ENCODE measurements around the gene MYOG. TPM values are rescaled to one million over a fixed set of nuclear protein-coding genes. Genes with fewer than 3 reads are reported as not detected.
A peak's percentile ranks its signal among the peaks of the same experiment; 100 is the strongest.

The MYOG gene
- total and polyA plus RNA-seq, 12 donors, result 0.11 TPM; not detected in 11

DNA sequence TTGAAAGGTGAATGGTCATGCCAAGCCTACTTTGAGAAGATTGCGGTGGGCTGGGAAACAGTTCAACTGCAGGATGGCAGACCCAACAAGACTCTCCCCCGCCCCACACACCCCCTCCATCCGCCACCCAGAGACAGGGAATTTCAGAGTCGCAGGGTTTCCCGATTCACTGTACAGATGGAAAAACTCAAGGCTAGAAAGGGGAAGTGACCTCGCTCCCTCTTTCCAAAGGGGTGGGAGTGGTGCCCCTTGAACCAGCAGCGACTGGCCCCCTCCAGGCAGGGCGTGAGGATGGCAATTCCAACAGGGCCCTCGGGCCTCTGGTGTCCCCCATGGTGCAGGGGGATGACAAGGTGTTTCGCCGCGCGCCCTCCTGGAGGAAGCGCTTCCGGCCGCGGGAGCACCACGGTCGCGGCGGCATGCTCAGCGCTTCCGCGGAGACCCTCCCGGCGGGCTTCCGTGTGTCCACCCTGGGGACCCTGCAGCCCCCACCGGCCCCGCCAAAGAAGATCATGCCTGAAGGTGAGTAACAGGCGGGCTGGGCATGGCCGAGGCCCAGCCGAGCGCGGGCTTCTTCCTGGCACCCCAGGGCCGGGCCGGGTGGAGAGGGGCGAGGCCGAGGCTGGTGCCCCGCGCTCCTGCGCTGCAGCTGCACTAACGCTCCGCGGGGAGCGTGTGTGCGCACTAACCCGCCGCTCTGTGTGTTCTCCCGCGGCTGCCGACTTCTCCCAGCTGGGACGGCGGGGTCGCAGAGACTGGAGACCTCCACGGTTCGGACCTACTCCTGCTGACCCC lies 10.4 kb downstream of the MYOG start:
- DNase-seq, result no peak
- Histone ChIP-seq H3K4me3 (peak overlapping the region in 1 of 4 donors; percentile 45), H3K4me1 (replicated peaks in 1 of 2) (peaks cover 0 to 7% of the 10 kb centered on the region in 2 donors), H3K27ac (no peak overlapping the region), H3K9me3 (replicated peaks in 1 of 3) (no peaks in the 10 kb centered on the region), H3K36me3 (replicated peaks in 1 of 2) (no peaks in the 10 kb centered on the region), H3K27me3 (peaks cover 9% of the 10 kb centered on the region)
- 7 to 27% (median 20%) methylated on average over 8 to 56 of the region's 56 CpGs for WGBS, 4 donors
- TF ChIP-seq, protein P1, sequence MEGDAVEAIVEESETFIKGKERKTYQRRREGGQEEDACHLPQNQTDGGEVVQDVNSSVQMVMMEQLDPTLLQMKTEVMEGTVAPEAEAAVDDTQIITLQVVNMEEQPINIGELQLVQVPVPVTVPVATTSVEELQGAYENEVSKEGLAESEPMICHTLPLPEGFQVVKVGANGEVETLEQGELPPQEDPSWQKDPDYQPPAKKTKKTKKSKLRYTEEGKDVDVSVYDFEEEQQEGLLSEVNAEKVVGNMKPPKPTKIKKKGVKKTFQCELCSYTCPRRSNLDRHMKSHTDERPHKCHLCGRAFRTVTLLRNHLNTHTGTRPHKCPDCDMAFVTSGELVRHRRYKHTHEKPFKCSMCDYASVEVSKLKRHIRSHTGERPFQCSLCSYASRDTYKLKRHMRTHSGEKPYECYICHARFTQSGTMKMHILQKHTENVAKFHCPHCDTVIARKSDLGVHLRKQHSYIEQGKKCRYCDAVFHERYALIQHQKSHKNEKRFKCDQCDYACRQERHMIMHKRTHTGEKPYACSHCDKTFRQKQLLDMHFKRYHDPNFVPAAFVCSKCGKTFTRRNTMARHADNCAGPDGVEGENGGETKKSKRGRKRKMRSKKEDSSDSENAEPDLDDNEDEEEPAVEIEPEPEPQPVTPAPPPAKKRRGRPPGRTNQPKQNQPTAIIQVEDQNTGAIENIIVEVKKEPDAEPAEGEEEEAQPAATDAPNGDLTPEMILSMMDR (IDR thresholded peaks at IDR 0.05), result no peak
- TF ChIP-seq POLR2A (IDR thresholded peaks at IDR 0.05), result no peak
- intact Hi-C loops (cut with DNase I), result no loop called here

DNA sequence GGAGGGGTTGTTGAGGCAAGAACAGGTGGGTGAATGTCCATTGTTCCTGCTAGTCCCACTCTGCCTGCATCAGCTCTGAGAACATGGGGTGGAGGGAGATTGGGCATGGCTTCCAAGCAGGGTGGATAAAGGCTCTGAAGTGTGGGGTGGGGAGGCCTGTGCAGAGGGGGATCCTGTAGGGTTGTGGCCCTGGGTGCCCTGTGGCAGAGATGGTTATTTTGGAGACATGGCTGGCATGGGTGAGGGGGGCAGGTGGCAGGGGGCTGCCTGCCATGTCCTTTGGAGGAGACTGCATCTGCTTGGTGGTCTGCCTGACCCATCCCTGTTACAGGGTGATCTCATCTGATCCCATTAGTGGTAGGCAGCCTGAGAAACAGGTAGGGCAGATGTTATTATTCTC lies 11.2 kb downstream of the MYOG start:
- no peak for DNase-seq
- no peak overlapping the region for H3K4me3 ChIP-seq
- intact Hi-C loops (cut with DNase I), result no loop called here
- no peaks in the 10 kb centered on the region for H3K36me3 ChIP-seq (replicated peaks in 1 of 2)
- H3K4me1 ChIP-seq (replicated peaks in 1 of 2), result peaks cover 0 to 12% of the 10 kb centered on the region in 2 donors
- no peaks in the 10 kb centered on the region for H3K9me3 ChIP-seq (replicated peaks in 1 of 3)
- no peak overlapping the region for H3K27ac ChIP-seq
- peaks cover 9% of the 10 kb centered on the region for H3K27me3 ChIP-seq
- TF ChIP-seq POLR2A (IDR thresholded peaks at IDR 0.05), result no peak
- TF ChIP-seq, protein P1 (IDR thresholded peaks at IDR 0.05), result no peak

DNA sequence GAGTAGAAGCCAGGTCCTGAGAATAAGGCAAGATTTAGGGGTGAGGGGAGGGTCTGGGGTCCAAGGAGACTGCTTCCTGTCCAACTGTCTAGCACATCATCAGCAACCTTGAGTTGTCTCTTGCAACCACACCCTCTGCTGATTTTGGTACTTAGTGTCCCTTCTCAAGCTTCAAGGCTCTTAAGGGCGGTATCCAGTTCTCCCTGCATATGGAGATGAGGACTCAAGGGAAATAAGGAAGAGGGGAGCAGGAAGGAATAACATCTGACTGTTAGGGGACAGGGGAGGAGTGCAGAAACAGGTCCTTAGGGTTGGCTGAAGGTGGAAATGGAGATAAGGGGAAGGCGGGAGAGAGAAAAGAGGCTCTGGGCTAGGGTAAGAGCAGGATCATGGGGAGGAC lies 12.3 kb downstream of the MYOG start:
- Histone ChIP-seq H3K4me3 (no peak overlapping the region), H3K27me3 (peaks cover 9% of the 10 kb centered on the region), H3K27ac (no peak overlapping the region), H3K36me3 (replicated peaks in 1 of 2) (no peaks in the 10 kb centered on the region), H3K4me1 (replicated peaks in 1 of 2) (peaks cover 0 to 23% of the 10 kb centered on the region in 2 donors), H3K9me3 (replicated peaks in 1 of 3) (no peaks in the 10 kb centered on the region)
- TF ChIP-seq, protein P1 (IDR thresholded peaks at IDR 0.05), result no peak
- TF ChIP-seq POLR2A (IDR thresholded peaks at IDR 0.05), result no peak
- 79 to 90% (median 86%) methylated on average over 2 of the region's 2 CpGs for WGBS, 4 donors
- DNase-seq, result no peak
- intact Hi-C loops (cut with DNase I), result no loop called here

DNA sequence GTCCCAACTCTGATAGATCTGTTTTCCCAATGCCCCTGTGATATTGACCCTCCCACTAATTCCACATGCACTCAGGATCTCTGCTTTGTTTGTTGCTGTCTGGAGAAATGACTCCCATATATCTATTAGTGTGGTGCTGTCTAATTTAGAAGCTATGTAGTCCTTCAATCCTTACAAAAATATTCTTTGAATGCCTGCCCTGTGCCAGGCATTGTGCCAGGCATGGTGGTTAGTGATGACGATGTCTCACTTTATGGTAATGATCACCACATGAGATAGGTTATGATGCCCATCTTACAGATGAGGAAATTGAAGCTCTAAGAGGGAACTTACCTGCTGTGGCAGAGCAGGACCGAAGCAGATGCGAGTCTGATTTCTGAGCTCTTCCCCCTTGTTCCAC lies 12.9 kb downstream of the MYOG start:
- H3K4me1 ChIP-seq (replicated peaks in 1 of 2), result peaks cover 0 to 26% of the 10 kb centered on the region in 2 donors
- no peaks in the 10 kb centered on the region for H3K9me3 ChIP-seq (replicated peaks in 1 of 3)
- H3K36me3 ChIP-seq (replicated peaks in 1 of 2), result no peaks in the 10 kb centered on the region
- peaks cover 9% of the 10 kb centered on the region for H3K27me3 ChIP-seq
- no peak for DNase-seq
- intact Hi-C loops (cut with DNase I), result no loop called here
- 77 to 95% (median 83%) methylated on average over 3 of the region's 3 CpGs for WGBS, 4 donors
- H3K27ac ChIP-seq, result no peak overlapping the region
- no peak for TF ChIP-seq POLR2A (IDR thresholded peaks at IDR 0.05)
- TF ChIP-seq, protein P1 (IDR thresholded peaks at IDR 0.05), result no peak
- H3K4me3 ChIP-seq, result no peak overlapping the region

Measured in adrenal gland (tissue), 12 donors.